ELF-1 (cell line): ENCODE measurements around the gene FZR1.
A peak's percentile ranks its signal among the peaks of the same experiment; 100 is the strongest.
"Not testable (repeated sequence)": the region's sequence is repeated elsewhere in the genome, so short reads cannot be mapped to it uniquely, and the experiment has no call there.

ENCODE experiments used
- DNase-seq: peaks from one replicate; pipeline ENCODE4 v3.0.0-alpha.2; 2016; ENCODE audit warnings: low read depth, low spot score

FZR1 gene

DNA sequence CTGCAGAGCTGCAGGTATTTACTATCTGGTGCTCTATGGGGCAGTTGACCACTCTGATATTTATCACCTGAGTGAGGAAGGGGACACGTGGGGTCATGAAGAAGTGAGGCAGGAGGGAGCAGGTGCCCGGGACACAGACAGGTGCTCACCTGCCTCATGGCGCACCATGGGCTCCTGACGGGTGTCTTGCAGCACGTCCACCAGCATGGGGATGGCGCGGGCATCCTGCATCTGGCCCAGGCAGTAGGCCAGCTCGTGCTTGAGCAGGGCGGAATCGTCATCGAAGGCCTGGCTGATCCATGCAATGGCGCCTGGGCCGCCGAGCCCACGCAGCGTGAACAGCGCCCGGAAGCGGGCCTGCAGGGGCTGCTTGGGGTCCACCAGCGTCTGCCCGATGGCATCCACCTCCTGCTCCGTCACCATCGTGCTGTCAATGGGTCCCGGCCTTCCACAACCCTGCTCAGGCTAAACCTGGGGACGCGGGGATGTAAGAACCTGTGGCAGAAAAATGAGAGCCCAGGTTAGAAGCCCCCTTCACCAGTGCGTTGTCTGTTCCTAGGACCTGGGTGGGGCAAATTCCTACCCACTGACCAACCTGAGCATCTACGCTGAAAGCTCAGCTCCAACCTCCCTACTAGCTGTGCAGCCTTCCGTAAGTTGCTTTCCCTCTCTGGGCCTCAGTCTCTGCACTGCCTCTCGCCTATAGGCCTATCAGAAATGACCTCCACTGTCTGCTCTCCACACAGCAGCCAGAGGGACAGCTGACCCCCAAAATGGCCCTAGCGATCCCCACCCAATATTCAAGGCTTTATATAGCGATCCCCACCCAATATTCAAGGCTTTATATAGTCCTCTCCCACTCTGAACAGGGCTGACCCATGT is 9.5 kb upstream of the FZR1 start:
- DNase-seq, result no peak

- no peak for DNase-seq
Observed at GRCh38 chr19:3497757-3498520, 8.2 kb upstream of the FZR1 start.

- no peak for DNase-seq
Observed at GRCh38 chr19:3499738-3500428, 6.2 kb upstream of the FZR1 start.

- DNase-seq, result peak; percentile 97
Observed at GRCh38 chr19:3500429-3501101, 5.5 kb upstream of the FZR1 start, which contains the start of gene DOHH. TSS of gene DOHH (minus strand) at chr19:3500674. CDS start at chr19:3496814, 3,860 bp downstream.

DNA sequence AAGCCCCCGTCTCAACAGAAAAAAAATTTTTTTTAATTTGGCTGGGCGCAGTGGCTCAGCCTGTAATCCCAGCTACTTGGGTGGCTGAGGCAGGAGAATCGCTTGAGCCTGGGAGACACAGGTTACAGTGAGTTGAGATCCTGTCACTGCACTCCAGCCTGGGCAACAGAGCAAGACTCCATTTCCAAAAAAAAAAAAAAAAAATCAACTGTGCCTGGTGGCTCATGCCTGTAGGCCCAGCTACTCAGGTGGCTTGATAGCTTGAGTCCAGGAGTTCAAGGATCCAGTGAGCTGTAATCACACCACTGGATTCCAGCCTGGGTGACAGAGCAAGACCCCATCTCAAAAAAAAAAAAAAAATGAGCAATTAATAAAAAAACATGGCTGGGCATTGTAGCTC is 4.3 kb upstream of the FZR1 start:
- no peak for DNase-seq

DNA sequence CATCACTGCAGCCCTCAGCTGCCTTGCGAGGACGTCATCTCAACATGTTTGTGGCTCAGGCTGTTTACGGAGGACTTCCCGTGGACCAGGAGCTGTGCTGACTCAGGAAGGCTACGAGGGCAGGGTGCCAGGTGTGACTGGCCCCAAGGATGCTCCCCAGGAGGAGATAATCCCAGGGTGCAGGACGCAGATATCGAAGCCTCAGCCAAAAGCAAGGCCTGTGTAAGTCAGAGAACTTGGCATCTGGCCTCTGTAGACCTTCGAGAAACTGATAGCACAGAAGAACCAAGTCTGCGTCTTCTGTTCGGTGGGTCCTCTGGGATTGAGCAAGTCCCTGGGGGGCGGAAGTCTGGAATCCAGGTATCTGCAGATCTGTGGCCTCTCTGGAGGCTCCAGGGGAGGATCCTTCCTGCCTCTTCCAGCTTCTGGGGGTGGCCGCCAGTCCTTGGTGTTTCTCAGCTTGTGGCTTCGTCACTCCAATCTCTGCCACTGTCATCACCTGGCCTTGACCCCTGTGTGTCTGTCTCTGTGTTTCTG is 3.0 kb upstream of the FZR1 start:
- no peak for DNase-seq

GRCh38 chr19:3504735-3505134 is 1.4 kb upstream of the FZR1 start:
- DNase-seq, result no peak

GRCh38 chr19:3506384-3507340 is 551 bp downstream of the FZR1 start:
- DNase-seq, result no peak

DNA sequence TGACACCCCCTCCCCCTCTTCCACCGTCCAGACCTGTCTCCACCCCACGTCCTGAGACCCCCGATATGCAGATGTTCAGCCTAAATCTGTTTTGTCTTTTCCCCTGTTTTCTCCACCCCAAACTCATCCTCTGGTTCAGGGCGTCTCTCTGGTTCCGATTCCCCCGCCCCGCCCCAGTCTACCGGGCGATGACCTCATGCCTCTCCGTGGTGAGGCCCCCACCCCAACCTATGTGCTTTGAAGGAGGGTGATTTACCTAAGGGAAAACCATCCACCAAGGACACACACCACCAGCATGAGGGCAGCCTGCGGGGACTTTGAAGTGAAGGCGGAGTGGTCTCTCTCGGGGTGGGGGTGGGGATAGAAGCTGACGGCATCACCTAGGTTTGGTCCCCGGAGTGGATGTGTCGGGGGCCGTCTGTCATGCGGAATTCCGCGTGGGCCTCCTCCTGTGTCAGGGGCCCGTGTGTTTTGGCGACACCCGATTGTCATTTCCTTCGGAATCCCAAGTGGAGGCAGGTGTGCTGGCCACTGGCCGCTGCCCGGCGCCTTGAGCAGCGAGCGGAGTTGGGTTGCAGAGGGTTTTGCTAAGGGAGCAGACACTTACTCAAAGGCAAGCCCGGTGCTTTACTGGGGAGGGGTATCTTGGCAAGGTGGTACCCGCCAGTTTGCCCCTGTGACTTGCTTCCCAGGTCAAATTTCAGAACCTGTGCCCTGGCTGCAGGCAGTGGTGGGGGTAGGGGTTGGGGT is 1.4 kb downstream of the FZR1 start:
- DNase-seq, result peak; percentile 42

- not testable (repeated sequence) for DNase-seq
Observed at GRCh38 chr19:3508121-3508661, 2.1 kb downstream of the FZR1 start.

- no peak for DNase-seq
Observed at GRCh38 chr19:3508771-3509535, 2.8 kb downstream of the FZR1 start.

DNA sequence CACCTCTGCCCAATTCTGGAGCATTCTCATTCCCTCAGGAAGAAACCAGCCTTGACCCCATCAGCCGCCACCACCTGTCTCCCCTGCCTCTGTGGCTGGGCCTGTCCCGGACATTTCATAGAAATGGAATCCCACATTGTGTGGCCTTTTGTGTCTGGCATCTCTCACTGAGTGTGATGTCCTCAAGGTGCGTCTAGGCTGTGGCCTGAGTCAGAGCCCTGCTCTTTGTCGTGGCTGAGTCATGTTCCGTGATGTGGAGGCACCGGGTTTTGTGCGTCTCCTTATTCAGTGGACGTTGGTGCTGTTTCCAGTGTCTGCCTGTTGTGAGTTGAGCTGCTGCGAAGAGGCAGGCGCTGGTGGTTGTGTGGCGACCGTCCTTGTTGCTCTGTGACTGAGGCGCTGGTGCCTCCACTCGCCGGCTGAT is 3.5 kb downstream of the FZR1 start:
- no peak for DNase-seq

- DNase-seq, result no peak
Observed at GRCh38 chr19:3510727-3511126, 4.6 kb downstream of the FZR1 start.

GRCh38 chr19:3511506-3512251 is 5.6 kb downstream of the FZR1 start:
- DNase-seq, result no peak

GRCh38 chr19:3512562-3513228 is 6.6 kb downstream of the FZR1 start:
- DNase-seq, result no peak

GRCh38 chr19:3513229-3514140 is 7.4 kb downstream of the FZR1 start:
- no peak for DNase-seq
